CMK (cell line): ENCODE results near the gene KDM7A.
"Not testable (repeated sequence)": the region's sequence is repeated elsewhere in the genome, so short reads cannot be mapped to it uniquely, and the experiment has no call there.

Source experiments
- DNase-seq: peaks from one replicate; pipeline ENCODE4 v3.0.0-alpha.2; 2010; ENCODE audit warnings: low read depth

The KDM7A gene

DNA sequence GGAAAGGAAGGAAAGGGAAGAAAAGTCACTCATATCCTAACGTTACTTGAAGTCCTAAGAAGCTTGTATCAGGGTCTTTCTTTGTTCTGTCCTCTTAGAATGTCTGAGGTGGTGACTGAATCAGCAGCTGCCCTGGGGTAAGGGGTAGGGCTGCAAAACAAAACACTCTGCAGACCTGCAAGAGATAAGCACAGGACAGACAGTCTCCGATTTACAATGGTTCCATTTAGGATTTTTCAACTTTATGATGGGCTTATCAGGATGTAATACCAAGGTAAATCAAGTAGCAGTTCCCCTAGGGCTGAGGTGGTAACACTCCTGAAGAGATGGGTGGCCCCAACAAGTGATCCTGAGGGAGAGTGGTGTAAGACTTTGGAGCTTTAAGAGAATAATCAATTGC, 16.5 kb downstream of the KDM7A start:
- DNase-seq = no peak

DNA sequence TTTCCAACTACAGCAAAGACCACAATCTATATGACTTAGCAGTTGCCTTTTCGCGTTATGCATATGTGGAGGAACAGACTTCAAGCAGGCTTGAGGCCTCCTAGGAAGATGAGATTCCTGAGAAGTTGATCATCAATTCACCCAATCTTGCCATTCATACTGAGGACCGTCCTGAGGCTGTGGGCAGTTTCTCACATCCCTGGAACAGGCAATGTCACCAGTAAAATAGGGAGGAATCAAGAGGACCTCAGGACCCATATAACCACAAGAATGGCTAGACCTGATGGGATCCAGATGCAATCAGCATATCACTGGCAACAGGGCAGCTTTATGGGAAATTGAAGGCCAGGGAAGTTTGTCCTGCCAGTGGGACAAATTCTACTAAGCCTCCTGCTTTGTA, 17.3 kb downstream of the KDM7A start:
- DNase-seq = no peak

DNA sequence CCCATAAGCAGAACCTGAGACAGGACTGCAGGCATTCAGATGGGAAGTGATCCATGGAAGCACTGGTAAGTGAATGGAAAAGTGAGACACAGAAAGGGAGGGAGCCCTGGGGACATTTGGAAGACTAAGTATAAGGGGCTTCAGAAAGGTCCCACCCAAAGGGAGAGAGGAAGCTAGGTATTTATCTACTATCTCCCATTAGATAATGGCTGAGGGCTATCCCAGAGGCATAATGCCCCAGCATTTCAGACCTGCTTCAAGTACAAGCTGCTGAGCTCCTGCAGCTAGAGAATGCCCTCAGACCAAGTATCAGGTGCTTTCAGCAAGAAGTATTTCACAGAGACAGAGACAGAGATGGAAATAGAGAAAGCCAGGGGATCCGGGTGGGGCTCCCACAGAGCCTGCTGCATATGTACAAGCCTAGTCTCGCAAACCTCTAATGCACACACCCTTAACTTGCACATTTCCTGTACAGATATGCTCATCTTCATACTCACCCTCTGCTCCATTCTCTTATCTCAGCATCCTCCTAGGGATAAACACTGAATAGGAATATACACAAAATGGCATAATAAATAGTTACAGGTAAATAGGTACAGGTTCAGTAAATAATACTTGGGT, 20.2 kb downstream of the KDM7A start:
- no peak for DNase-seq

DNA sequence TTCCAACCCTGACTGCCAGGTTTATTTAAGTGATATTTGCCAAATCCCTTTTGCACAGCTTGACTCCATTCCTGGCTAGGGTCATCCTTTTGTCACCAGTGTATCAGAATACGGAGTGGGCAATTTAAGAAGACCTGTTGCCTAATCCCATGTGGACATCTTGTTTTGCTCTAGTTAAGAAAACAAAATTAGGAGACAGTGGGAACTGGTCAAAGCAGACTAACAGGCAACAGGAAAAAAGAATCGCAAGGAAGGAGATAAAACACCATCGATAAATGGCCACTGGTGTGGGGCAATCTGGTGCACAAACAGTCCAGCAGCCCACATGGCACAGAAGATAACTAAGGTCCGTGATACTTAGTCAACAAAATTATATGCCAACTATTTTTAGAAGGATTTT, 21.4 kb downstream of the KDM7A start:
- DNase-seq = no peak

DNA sequence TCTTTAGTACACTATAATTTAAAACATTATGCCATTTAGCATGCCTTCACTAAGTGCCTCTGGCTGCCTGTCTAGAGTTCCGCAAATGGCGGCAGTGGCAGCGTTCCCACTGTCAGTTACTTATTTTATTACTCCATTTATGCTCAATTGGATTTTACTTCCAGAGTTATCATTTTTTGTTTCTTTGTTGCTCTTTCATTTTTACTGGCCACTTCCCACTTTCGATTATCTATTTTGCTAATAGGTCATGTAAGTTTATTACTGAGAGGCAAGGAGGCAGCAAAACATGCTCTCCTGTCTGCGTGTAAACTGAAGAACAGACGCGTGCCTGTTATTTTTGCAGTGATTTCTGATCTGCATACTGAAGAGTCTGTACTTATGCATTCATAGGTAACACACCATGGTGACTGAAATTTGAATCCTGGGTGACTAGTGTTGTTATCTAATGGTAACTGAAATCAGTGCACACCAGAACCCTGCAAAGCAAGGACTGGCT, 23.1 kb downstream of the KDM7A start:
- DNase-seq = no peak

DNA sequence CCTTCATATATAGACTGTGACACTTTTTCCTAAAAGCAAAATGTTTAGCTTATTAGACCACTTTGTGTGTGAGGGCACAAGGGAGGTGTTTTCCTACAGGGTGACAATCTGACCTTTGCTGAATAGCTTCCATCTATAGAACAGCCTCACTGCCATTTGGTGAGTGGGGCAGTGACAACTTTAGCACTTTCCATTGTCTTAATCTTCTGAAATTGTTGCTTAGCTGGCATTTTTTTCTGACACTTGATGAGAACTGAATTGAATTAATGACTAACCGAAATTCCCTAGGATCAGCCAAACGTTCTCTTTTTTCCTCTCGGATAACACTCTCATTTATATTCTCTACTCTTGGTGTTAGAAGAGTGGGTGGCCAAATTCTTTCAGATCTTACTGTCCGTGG, 30.2 kb downstream of the KDM7A start:
- DNase-seq = no peak

DNA sequence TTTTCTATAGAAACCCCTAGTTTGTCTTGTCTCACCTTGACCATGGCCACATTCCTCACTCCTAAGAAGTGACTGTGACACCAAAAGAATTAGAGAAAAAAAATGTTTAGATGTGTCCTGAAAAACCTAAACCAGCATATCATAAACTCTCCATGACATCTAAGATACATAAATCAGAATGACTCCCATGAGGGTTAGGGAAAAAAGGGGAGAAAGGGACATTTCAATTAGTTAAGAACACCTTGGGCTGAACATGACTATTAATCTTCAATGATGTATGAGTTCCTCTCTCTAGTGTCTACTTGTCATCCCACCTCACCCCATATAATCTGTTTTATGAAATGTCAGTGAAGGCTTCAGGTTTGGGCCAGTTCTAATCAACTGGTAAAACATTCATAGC, 31.1 kb downstream of the KDM7A start:
- DNase-seq = no peak

DNA sequence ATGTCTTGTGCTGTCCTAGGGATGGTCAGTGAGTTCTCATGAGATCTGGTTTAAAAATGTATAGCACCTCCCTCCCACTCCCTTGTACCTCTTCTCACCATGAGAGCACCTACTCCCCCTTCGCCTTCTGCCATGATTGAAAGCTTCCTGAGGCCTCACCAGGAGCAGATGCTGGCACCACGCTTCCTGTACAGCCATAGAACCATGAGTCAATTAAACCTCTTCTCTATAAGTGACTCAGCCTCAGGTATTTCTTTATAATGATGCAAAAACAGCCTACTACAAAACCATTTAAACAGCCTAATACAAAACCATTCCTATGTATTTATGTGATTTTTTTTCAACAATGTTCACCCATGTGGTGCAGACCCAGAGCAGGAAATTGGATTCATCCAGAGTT, 32.0 kb downstream of the KDM7A start:
- DNase-seq = no peak

DNA sequence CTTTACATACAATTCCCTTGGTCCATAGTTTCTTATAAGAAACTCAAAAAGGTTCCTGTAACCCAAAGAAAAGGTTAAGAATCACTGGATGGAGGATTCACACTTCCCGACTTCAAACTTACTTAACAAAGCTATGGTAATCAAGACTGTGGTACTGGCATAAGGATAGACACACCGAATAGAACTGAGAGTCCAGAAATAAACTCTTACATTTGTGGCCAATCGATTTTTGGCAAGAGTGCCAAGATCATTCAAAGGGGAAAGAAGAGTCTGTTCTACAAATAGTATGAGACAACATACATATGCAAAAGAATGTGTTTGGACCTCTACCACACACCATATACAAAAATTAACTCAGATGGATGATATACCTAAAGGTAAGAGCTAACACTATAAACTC, 32.8 kb downstream of the KDM7A start:
- no peak for DNase-seq

DNA sequence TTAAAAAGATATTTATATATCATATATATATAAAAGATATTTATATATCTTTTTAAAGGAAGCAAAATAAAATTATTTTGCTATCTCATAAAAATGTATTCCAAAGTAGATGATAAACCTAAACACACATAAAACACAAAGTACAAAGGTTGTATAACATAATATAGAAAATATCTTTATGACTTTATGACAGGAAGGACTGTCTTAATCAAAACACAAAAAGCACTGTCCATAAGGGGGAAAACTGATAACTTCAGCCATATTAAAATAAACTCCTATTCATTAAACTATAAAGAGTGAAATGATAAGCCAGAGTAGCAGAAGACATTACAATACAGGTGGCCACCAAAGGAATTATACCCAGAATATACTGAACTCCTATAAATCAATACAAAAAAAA, 34.8 kb downstream of the KDM7A start:
- no peak for DNase-seq

DNA sequence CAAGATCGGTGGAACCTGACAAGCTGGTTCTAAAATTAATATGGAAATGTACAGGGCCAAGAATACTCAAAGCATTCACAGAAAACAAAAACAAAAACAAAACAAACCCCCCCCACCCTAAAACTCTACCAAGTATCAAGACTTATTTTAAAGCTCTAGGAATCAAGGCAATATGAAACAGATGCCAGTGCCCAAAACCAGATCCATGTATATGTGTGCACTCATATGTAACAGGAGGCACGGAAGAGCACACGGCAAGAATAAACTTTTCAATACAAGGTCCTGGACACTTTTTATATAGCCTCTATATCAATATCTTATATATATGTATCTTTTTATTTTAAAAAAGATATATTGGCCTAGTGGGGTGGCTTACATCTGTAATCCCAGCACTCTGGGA, 35.5 kb downstream of the KDM7A start:
- no peak for DNase-seq

DNA sequence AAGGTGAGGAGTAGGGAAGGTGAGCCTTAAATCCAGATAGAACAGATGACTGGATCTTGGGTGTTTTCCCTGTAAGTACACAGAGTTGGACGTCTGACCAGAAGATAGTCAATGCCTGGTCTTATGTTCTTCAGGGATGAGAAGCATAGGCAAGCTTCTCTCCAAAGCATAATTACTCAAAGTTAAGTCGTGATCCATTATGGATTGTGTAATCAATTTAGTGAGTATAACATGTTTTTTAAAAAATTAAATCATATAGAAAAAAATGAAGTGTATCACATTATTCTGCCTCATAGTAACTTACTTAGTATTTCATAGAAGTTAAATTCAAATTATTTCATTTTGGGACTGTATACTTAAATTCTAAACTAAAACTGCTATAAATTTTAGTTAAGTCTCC, 39.7 kb downstream of the KDM7A start:
- DNase-seq = no peak

DNA sequence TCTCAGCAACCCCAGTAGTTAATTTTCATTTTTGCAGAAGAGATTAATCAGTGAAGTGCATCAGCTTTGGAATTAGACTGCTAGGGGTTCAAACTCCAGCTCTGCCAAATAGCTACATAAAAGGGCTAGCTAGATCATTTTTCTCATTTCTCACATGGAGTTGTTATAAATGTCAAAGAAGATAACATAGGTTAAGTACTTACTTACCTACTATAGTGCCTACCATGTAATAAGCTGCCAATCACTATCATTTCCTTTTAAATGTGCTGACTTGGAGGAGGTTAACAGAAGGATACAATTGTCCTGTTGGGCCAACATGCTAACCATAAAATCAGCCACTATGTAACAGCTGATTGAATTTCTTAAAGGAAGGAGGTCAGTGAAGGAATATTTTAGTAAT, 40.7 kb downstream of the KDM7A start:
- DNase-seq = no peak

DNA sequence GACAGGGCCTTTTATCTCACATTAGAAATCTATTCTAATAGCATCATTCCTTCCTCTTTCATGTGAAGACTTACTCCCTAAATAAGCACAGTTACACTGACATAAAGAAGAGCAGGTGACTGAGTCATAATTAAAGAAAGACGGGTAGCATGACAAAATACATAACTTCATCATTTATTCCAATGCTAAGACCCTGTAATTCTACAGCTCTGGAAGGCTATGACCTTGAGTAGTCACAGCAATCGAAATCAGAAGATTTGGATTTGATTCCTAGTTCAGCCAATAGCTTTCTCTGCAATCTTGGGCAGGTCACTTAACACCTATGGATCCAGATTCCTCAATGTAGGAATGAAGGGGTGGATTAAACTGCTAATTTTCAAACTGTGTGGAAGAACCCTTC, 42.7 kb downstream of the KDM7A start:
- no peak for DNase-seq

DNA sequence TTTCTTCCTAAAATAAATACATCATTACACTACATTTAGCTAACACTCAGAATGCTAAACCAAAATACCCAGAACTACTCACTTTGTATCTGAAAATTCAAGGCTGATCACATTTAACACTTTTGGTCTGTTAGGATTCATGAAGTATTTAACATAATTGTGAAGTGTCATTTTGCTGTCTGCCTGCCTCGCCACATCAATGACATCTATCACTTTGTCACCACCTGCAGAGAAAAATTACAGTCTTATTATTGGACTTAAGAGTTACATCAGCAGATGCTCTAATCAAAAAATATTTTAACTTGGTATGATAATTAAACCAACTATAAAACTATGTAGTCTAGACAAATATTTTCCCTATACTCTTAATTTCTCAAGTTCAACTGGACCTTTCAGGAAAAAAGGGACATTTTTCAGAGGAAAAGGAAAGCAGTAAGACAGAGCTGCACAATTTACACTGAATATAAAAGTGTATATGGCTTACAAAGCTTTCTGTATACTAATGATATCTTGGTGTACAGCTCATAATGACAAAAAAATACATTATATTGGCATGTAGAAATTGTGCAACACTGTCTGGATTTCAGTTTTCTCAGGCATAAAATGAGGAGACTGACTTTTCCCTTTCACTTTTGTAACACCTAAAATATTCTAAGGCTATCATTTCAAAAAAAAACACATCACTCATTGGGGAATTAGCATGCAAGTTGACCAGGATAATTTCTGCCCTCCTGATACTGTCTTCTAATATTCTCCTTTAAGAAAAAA, 49.2 kb downstream of the KDM7A start:
- DNase-seq = no peak

DNA sequence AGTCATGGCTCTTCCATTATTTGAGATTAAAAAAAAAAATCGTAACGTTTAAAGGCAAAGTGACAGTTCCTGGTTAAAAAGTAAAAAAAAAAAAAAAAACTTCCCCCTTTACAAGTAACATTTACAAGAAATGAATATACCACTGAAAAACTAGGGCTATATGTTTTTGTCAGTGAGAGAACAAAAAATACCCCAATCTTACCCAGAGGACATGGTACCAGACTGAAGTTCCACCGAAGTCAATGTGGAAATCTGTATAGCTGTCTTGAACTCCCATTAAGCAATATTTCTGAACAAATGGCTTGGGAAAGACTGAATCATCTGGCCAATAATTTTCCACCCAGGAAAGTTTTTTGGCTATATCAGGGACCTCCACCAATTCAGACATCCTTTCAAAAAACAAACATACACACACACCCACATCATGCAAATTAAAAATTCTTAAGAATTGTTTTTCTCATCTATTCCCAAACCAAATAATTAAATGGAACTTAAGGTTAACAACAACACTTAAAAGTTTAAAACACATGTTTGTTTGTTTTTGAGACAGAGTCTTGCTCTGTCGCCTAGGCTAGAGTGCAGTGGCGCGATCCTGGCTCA, 50.2 kb downstream of the KDM7A start:
- DNase-seq = no peak

DNA sequence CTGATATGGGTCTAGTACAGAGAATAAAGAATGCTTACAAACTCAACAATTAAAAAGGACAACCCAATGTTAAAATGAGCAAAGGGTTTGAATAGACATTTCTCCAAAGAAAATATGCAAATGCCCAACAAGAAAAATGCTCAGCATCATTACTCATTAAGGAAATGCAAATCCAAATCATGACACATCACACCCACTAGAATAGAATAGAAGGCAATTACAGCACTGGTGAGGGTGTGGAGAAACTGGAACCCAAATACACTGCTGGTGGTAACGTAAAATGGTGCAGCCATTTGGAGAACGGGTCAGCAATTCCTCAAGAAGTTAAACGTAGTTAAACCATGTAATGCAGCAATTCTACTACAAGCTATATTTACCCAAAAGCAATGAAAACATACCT, 53.8 kb downstream of the KDM7A start:
- DNase-seq = no peak

DNA sequence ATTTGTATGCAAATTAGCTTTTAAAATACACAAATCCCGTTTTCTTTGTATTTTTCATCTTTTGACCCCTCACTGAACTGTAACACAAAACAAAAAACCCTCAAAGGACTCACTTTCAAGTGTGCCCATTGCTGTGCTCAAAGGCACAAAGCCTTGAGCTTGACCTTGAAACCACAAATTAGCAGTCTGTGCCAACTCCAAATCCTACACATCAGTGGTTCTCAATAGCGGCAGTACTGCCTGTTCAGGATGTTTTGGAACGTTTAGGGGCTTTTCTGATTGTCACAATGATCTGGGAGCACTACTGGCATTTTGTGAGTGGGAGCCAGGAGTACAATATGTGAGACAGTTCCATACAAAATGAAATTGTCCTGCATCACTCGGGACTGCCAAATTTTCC, 55.5 kb downstream of the KDM7A start:
- no peak for DNase-seq

DNA sequence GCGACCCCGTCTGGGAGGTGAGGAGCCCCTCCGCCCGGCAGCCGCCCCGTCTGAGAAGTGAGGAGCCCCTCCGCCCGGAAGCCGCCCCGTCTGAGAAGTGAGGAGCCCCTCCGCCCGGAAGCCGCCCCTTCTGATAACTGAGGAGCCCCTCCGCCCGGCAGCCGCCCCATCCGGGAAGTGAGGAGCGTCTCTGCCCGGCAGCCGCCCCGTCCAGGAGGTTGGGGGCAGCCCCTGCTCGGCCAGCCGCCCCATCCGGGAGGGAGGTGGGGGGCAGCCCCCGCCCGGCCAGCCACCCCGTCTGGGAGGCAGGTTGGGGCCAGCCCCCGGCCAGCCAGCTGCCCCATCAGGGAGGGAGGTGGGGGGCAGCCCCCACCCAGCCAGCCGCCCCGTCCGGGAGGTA, 62.0 kb downstream of the KDM7A start:
- not testable (repeated sequence) for DNase-seq

DNA sequence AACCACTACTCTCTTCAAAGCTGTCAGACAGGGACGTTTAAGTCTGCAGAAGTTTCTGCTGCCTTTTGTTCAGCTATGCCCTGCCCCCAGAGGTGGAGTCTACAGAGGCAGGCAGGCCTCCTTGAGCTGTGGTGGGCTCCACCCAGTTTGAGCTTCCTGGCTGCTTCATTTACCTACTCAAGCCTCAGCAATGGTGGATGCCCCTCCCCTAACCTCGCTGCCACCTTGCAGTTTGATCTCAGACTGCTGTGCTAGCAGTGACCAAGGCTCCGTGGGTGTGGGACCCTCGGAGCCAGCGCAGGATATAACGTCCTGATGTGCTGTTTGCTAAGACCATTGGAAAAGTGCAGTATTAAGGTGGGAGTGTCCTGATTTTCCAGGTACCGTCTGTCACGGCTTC, 68.0 kb downstream of the KDM7A start:
- DNase-seq = not testable (repeated sequence)

DNA sequence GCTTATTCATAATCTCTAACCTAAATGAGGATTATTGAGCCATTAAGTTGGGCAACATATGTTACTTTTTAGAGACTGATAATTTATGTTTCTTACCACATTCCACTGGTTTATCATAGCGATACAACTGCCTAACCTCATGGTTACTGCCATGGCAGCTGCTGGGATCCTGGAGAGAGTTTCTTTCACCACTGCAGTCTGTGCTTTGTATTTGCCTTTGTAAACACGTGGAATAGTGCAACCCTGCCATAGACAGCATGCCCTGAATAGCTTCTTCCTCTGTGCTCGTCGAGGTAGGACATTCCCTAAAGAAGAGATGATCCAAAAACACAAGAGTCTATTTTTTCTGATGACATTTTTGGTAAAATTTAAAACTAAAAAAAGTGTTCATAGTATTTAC, 80.3 kb downstream of the KDM7A start:
- no peak for DNase-seq

DNA sequence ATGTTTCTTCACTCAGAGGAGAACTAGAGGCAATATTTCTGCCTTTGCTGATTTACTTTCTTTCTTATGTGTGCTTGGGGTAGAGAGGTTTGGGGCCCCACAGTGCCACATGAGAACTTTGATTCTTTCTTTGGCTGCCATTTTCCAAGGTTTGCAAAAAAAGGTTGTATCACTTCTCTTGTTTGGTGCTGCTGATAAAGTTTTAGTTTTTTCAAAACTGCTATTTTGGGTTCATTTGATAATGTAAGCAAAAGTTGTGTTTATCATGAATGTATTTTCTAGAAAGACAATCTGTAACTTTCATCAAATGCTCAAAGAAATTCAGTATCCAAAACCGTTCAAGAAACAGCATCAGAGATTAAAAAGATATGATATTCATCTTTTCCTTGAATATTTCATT, 83.4 kb downstream of the KDM7A start:
- DNase-seq = no peak

DNA sequence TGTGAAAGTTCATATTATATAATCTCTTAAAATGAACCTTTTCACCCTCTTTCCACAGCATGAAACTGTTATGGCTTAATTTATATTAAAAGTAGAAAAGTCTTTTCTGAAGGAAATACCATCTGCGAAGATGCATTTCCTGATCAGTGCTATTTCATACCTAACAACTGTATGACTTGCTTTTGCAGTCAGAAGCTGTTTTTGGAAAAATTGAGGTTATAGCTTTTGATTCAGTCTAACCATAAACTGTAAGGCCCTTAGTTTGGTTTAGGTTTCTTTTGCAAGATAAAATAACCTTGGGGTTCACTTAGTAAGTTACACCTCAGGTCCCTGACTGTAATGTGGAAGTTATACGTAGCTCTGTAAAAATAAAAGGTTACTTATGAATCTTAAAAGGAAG, 91.3 kb downstream of the KDM7A start:
- DNase-seq = no peak

DNA sequence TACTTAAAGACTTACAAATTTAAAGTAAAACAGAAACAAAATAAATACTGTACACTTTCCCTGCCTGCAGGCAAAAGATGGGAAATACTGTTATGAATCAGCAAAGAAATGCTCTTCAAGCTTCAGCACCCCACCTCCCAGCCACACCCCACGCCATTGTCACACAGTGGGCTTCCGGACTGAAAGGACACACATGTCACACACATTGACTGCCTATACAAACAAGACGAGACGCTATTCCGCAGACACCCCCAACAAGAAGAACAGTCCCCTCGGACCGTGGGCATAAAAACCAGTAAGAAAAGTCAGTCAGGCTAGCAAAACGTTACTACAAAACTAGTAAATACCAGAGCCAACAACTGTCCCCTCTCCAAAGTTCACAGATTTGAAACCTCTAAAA, 91.8 kb downstream of the KDM7A start:
- DNase-seq = no peak
